GM21360 (cell line): ENCODE measurements around the gene STK26.
"Not testable (repeated sequence)": the region's sequence is repeated elsewhere in the genome, so short reads cannot be mapped to it uniquely, and the experiment has no call there.

ENCODE experiments used
- ATAC-seq: cut with Tn5 transposase; IDR thresholded peaks from one replicate; pipeline ENCODE4 v1.9.1; 2021; ENCODE audit warnings: mild to moderate bottlenecking, moderate library complexity; ENCODE audit not compliant: unreplicated experiment

The STK26 gene

GRCh38 chrX:132022967-132023895, at the start of gene STK26:
Gene STK26 (plus strand): TSS chrX:132023302. CDS start chrX:132023618, 316 bp downstream.
- ATAC-seq = peak; percentile 76

- no peak for ATAC-seq
Observed at GRCh38 chrX:131975851-131976250, 47.3 kb upstream of the STK26 start.

- ATAC-seq = no peak
Observed at GRCh38 chrX:131977619-131978018, 45.5 kb upstream of the STK26 start.

- ATAC-seq = no peak
Observed at GRCh38 chrX:131979116-131979515, 44.0 kb upstream of the STK26 start.

GRCh38 chrX:131985526-131986049, 37.5 kb upstream of the STK26 start:
- ATAC-seq = no peak

- ATAC-seq = peak; percentile 99
Observed at GRCh38 chrX:131987252-131987651, 35.9 kb upstream of the STK26 start.

GRCh38 chrX:131988236-131988635, 34.9 kb upstream of the STK26 start:
- ATAC-seq = no peak

- ATAC-seq = no peak
Observed at GRCh38 chrX:132001127-132001526, 22.0 kb upstream of the STK26 start.

- no peak for ATAC-seq
Observed at GRCh38 chrX:132004728-132005127, 18.4 kb upstream of the STK26 start.

GRCh38 chrX:132009350-132009749, 13.8 kb upstream of the STK26 start:
- no peak for ATAC-seq

- ATAC-seq = not testable (repeated sequence)
Observed at GRCh38 chrX:132010213-132010612, 12.9 kb upstream of the STK26 start.

GRCh38 chrX:132015875-132016274, 7.2 kb upstream of the STK26 start:
- no peak for ATAC-seq

- no peak for ATAC-seq
Observed at GRCh38 chrX:132016628-132017430, 6.3 kb upstream of the STK26 start.

- ATAC-seq = no peak
Observed at GRCh38 chrX:132017431-132018185, 5.5 kb upstream of the STK26 start.

- no peak for ATAC-seq
Observed at GRCh38 chrX:132022198-132022966, 720 bp upstream of the STK26 start.

- peak; percentile 46 for ATAC-seq
Observed at GRCh38 chrX:132023896-132024386, 839 bp downstream of the STK26 start.

- ATAC-seq = no peak
Observed at GRCh38 chrX:132025041-132025440, 1.9 kb downstream of the STK26 start.

GRCh38 chrX:132030264-132030663, 7.2 kb downstream of the STK26 start:
- no peak for ATAC-seq

GRCh38 chrX:132031867-132032266, 8.8 kb downstream of the STK26 start:
- no peak for ATAC-seq

- no peak for ATAC-seq
Observed at GRCh38 chrX:132033166-132033565, 10.1 kb downstream of the STK26 start.
